NCI-H2196 (cell line): ENCODE results near the gene GSK3B.
"Not testable (repeated sequence)": the region's sequence is repeated elsewhere in the genome, so short reads cannot be mapped to it uniquely, and the experiment has no call there.

Experiments used
- DNase-seq: peaks from one replicate; lab custom pipeline; 2025; ENCODE audit not compliant: unreplicated experiment; lab: John Stamatoyannopoulos, UW

The GSK3B gene

GRCh38 chr3:120057626-120058025, 36.6 kb downstream of the GSK3B start:
- DNase-seq: no peak

- DNase-seq: no peak
Observed at GRCh38 chr3:120057029-120057428, 37.2 kb downstream of the GSK3B start.

GRCh38 chr3:120053647-120054046, 40.6 kb downstream of the GSK3B start:
- DNase-seq: not testable (repeated sequence)

- DNase-seq: no peak
Observed at GRCh38 chr3:120052677-120053076, 41.6 kb downstream of the GSK3B start.

DNA sequence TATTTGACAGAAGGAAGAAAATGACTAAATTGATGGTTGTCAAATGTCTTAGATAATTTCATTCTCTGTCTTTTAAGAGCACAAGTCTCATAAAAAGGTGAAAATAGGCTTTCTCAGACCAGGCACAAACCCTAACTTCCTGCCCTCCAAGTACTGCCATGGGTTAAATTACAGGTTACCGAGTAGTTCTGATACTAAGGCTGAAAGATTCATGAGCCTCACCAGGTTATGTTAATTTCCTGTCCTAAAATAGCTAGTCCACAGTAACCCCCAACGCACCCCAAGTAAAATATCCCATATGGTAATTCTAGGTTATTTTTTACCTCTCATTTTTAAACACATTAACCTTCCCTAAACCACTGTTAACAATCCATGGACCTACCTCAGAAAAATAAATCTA, 42.0 kb downstream of the GSK3B start:
- DNase-seq: no peak

DNA sequence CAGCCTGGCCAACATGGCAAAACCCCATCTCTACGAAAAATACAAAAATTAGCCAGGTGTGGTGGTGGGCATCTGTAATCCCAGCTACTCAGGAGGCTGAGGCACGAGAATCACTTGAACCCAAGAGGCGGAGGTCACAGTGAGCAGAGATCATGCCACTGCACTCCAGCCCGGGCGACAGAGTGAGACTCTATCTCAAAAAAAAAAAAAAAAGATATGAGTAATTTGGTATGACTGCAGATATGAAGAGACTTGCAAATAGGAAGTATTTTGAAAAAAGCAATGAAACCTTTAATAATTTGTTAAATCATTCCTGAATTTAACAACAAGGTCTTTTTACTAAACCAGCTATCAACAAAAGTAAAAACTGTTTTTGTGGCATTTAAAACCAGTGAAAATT, 42.7 kb downstream of the GSK3B start:
- not testable (repeated sequence) for DNase-seq

DNA sequence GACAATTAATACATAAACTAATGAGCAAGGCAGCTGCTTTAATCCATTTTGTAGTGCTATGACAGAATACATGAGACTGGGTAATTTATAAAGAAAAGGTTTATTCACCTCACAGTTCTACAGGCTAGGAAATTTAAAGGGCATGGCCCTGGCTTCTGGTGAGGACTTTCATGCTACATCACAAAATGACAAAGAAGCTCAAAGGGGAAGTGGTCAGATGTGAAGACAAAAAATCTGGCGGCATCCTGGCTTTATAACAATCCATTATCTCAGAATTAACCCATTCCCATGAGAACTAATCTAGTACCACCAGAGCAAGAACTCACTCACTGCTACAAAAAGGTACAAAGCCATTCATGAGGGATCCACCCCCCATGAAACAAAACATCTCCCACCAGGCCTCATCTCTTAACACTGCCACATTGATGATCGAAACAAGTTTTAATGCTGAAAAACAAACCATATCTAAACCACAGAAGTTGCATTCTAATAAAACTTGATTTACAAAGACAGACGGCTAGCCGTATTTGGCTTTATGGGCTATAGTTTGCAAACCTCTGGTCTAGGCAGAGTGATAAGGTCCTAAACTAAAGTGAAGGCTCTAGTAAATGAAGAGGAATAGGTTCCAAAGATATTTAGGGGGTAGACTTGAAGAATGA, 44.2 kb downstream of the GSK3B start:
- no peak for DNase-seq

- DNase-seq: no peak
Observed at GRCh38 chr3:120049072-120049471, 45.2 kb downstream of the GSK3B start.

- DNase-seq: no peak
Observed at GRCh38 chr3:120048355-120049041, 45.7 kb downstream of the GSK3B start.

GRCh38 chr3:120047686-120048085, 46.6 kb downstream of the GSK3B start:
- DNase-seq: no peak

DNA sequence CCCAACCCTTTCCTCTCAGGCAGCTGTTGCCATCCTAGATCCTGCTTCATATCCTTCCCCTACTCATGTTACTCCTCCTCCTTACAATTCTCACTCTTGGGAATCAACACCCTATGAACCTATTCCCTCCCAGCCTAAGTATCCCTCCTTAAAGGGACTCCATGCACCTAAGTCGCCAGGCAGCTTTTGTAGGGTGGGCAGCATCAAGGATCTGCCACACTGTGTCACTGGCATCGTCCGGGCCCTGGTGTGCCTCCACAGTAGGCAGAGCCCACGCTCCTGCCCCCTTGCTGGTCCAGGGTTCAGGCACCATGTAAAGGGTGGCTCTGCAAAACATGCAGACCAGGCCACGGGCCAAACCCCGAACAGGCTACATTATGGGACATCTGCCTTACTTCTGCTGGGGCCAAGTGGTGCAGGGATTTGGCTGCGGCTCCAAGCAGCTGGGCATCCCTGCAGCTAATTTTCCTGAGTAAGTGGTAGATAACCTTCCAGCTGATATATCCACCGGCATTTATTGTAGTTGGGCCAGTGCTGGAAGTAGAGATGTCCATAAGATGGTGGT, 53.4 kb downstream of the GSK3B start:
- DNase-seq: no peak

GRCh38 chr3:120039642-120040610, 54.3 kb downstream of the GSK3B start:
- DNase-seq: no peak

DNA sequence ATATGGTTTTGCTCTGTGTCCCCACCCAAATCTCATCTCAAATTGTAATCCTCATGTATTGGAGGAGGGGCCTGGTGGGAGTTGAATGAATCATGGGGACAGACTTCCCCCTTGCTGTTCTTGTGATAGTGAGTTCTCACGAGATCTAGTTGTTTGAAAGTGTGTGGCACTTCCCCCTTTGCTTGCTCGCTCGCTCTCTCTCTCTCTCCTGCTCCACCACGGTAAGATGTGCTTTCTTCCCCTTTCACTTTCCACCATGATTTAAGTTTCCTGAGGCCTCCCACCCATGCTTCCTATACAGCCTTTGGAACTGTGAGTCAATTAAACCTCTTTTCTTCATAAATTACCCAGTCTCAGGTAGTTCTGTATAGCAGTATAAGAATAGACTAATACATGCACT, 60.7 kb downstream of the GSK3B start:
- DNase-seq: no peak

GRCh38 chr3:120031561-120031960, 62.7 kb downstream of the GSK3B start:
- DNase-seq: no peak

DNA sequence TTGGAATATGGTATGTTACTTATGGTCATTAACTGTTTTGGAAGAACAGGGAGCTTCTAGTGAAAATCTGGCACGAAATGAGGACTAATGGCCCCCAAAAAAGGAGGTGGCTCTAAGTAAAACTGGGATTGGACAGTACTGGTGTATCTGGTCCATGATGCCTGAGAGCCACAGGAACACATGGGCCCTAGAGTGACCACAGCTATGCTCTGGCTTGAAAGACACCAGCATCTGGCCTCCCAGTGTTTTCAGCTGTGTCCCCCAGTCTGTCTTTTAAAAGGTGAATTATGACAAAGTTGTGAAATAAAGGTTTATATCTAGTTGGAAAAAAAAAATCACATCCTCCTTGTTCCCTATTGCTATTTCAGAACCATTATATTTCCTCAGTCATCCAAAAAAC, 64.5 kb downstream of the GSK3B start:
- no peak for DNase-seq

GRCh38 chr3:120028271-120029047, 65.8 kb downstream of the GSK3B start:
- no peak for DNase-seq

DNA sequence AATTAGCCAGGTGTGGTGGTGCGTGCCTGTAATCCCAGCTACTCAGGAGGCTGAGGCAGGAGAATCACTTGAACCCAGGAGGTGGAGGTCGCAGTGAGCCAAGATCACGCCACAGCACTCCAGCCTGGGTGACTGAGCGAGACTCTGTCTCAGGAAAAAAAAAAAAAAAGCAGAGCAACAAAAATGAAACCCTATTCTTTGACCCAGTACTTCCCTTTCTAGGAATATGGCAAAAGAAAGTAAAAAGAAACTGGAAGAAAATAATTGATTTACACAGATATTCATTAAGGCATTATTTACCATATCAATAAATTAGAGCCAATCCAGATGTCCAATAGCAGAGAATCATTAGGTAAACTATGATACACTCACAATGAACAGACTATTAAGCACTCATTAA, 67.0 kb downstream of the GSK3B start:
- DNase-seq: no peak

- DNase-seq: no peak
Observed at GRCh38 chr3:120025520-120025919, 68.7 kb downstream of the GSK3B start.

DNA sequence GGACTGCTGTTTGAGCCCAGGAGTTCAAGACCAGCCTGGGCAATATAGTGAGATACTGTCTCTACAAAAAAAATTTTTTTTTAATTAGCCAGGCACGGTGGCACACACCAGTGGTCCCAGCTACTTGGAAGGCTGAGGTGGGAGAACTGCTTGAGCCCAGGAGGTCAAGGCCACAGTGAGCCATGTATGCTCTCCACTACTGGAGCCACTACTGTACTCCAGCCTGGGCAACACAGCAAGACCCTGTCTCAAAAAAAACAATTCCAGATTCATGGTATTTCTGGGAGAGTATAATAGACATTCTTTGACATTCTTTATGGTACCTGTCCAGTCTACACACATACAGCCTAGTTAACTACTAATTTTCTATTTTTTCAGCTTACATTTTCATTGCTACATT, 70.1 kb downstream of the GSK3B start:
- DNase-seq: no peak

GRCh38 chr3:120022729-120023128, 71.5 kb downstream of the GSK3B start:
- no peak for DNase-seq

- no peak for DNase-seq
Observed at GRCh38 chr3:120021523-120021922, 72.7 kb downstream of the GSK3B start.
